ENCODE data around the gene CXCL12. TPM values are rescaled to one million over a fixed set of nuclear protein-coding genes. Genes with fewer than 3 reads are reported as not detected.

CXCL12 gene
- total and polyA plus RNA-seq, 4 donors: 23.7 to 91.4 (median 51.8) TPM

GRCh38 chr10:44376472-44377099 lies 8.3 kb downstream of the CXCL12 start:
- no peak for TF ChIP-seq CTCF (IDR thresholded peaks at IDR 0.05; ENCODE audit: control extremely low read depth, extremely low read depth)
- no peak for ATAC-seq (ENCODE audit: insufficient read depth, low FRiP score)

GRCh38 chr10:44374155-44374554 lies 10.7 kb downstream of the CXCL12 start:
- H3K27me3 ChIP-seq (ENCODE audit: control insufficient read depth in 3 of 3, insufficient read depth in 3 of 3, low read length in 2 of 3): peaks cover 0 to 2% (median 0%) of the 10 kb centered on the region in 3 donors
- H3K9me3 ChIP-seq (ENCODE audit: control insufficient read depth in 4 of 4, insufficient read depth in 3 of 4, low read length in 3 of 4): no peaks in the 10 kb centered on the region
- H3K9ac ChIP-seq (ENCODE audit: insufficient read depth in 1 of 2, low read length in 2 of 2): no peak overlapping the region
- no peak for ATAC-seq (ENCODE audit: insufficient read depth, low FRiP score)
- no peak overlapping the region for H3K27ac ChIP-seq (ENCODE audit: low read depth in 1 of 2, low read length in 1 of 2)
- peaks cover 0 to 16% (median 8%) of the 10 kb centered on the region in 5 donors for H3K4me1 ChIP-seq (ENCODE audit: control insufficient read depth in 5 of 5, insufficient read depth in 5 of 5, low read length in 5 of 5)
- DNase-seq: no peak
- no peak overlapping the region for H3K4me3 ChIP-seq
- TF ChIP-seq CTCF (IDR thresholded peaks at IDR 0.05; ENCODE audit: control extremely low read depth, extremely low read depth): no peak
- 89 to 94% methylated on average over 6 of the region's 6 CpGs for WGBS, 2 donors
- peaks cover 0 to 59% (median 17%) of the 10 kb centered on the region in 4 donors for H3K36me3 ChIP-seq (ENCODE audit: control insufficient read depth in 4 of 4, insufficient read depth in 4 of 4, low read length in 4 of 4)

More at GRCh38 chr10:44376472-44377099, 8.3 kb downstream of the CXCL12 start:
- Histone ChIP-seq H3K9ac (ENCODE audit: insufficient read depth in 1 of 2, low read length in 2 of 2) (no peak overlapping the region), H3K4me1 (ENCODE audit: control insufficient read depth in 5 of 5, insufficient read depth in 5 of 5, low read length in 5 of 5) (peaks cover 0 to 2% (median 0%) of the 10 kb centered on the region in 5 donors), H3K9me3 (ENCODE audit: control insufficient read depth in 4 of 4, insufficient read depth in 3 of 4, low read length in 3 of 4) (peaks cover 0 to 3% (median 0%) of the 10 kb centered on the region in 4 donors), H3K27me3 (ENCODE audit: control insufficient read depth in 3 of 3, insufficient read depth in 3 of 3, low read length in 2 of 3) (peaks cover 0 to 6% (median 0%) of the 10 kb centered on the region in 3 donors), H3K36me3 (ENCODE audit: control insufficient read depth in 4 of 4, insufficient read depth in 4 of 4, low read length in 4 of 4) (peaks cover 0 to 67% (median 21%) of the 10 kb centered on the region in 4 donors), H3K27ac (ENCODE audit: low read depth in 1 of 2, low read length in 1 of 2) (no peak overlapping the region), H3K4me3 (no peak overlapping the region)
- WGBS, 2 donors: 80 to 81% methylated on average over 7 of the region's 7 CpGs
- DNase-seq: no peak

- DNase-seq: no peak
- no peak overlapping the region for H3K27ac ChIP-seq (ENCODE audit: low read depth in 1 of 2, low read length in 1 of 2)
- WGBS, 2 donors: 91 to 94% methylated on average over 26 to 27 of the region's 27 CpGs
These were observed 11.4 kb downstream of the CXCL12 start for GRCh38 chr10:44373341-44373995.

More at GRCh38 chr10:44373341-44373995, 11.4 kb downstream of the CXCL12 start:
- peaks cover 0 to 22% (median 9%) of the 10 kb centered on the region in 5 donors for H3K4me1 ChIP-seq (ENCODE audit: control insufficient read depth in 5 of 5, insufficient read depth in 5 of 5, low read length in 5 of 5)
- H3K27me3 ChIP-seq (ENCODE audit: control insufficient read depth in 3 of 3, insufficient read depth in 3 of 3, low read length in 2 of 3): peaks cover 0 to 2% (median 0%) of the 10 kb centered on the region in 3 donors
- ATAC-seq (ENCODE audit: insufficient read depth, low FRiP score): no peak
- peaks cover 0 to 52% (median 13%) of the 10 kb centered on the region in 4 donors for H3K36me3 ChIP-seq (ENCODE audit: control insufficient read depth in 4 of 4, insufficient read depth in 4 of 4, low read length in 4 of 4)
- no peak for TF ChIP-seq CTCF (IDR thresholded peaks at IDR 0.05; ENCODE audit: control extremely low read depth, extremely low read depth)
- H3K4me3 ChIP-seq: no peak overlapping the region
- H3K9ac ChIP-seq (ENCODE audit: insufficient read depth in 1 of 2, low read length in 2 of 2): no peak overlapping the region
- H3K9me3 ChIP-seq (ENCODE audit: control insufficient read depth in 4 of 4, insufficient read depth in 3 of 4, low read length in 3 of 4): no peaks in the 10 kb centered on the region

Measured in lung (tissue), 12 donors.